ENCODE results near the gene C2.
"Not testable (repeated sequence)": the region's sequence is repeated elsewhere in the genome, so short reads cannot be mapped to it uniquely, and the experiment has no call there.

- TF ChIP-seq, protein P1, sequence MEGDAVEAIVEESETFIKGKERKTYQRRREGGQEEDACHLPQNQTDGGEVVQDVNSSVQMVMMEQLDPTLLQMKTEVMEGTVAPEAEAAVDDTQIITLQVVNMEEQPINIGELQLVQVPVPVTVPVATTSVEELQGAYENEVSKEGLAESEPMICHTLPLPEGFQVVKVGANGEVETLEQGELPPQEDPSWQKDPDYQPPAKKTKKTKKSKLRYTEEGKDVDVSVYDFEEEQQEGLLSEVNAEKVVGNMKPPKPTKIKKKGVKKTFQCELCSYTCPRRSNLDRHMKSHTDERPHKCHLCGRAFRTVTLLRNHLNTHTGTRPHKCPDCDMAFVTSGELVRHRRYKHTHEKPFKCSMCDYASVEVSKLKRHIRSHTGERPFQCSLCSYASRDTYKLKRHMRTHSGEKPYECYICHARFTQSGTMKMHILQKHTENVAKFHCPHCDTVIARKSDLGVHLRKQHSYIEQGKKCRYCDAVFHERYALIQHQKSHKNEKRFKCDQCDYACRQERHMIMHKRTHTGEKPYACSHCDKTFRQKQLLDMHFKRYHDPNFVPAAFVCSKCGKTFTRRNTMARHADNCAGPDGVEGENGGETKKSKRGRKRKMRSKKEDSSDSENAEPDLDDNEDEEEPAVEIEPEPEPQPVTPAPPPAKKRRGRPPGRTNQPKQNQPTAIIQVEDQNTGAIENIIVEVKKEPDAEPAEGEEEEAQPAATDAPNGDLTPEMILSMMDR (IDR thresholded peaks at IDR 0.05), result not testable (repeated sequence)
- TF ChIP-seq TCF12 (IDR thresholded peaks at IDR 0.05); YY1 (IDR thresholded peaks at IDR 0.05; ENCODE audit: low read depth); NFIC (IDR thresholded peaks at IDR 0.05; ENCODE audit: borderline replicate concordance); TEAD4 (IDR thresholded peaks at IDR 0.05; ENCODE audit: borderline replicate concordance, insufficient read depth); RXRA (IDR thresholded peaks at IDR 0.05; ENCODE audit: borderline replicate concordance, low read depth); ELF1 (IDR thresholded peaks at IDR 0.05): not testable (repeated sequence)
- TF ChIP-seq, protein P2, sequence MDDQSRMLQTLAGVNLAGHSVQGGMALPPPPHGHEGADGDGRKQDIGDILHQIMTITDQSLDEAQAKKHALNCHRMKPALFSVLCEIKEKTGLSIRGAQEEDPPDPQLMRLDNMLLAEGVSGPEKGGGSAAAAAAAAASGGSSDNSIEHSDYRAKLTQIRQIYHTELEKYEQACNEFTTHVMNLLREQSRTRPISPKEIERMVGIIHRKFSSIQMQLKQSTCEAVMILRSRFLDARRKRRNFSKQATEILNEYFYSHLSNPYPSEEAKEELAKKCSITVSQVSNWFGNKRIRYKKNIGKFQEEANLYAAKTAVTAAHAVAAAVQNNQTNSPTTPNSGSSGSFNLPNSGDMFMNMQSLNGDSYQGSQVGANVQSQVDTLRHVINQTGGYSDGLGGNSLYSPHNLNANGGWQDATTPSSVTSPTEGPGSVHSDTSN (IDR thresholded peaks at IDR 0.05), result not testable (repeated sequence)
Observed at GRCh38 chr6:31932137-31932536, 4.6 kb downstream of the C2 start.

Data from SK-N-SH (cell line).